BLaER1 (cell line): ENCODE measurements around the gene RPL29.

Experiments
- H3K27ac ChIP-seq: shearing (Covaris generic); formaldehyde crosslinking; 2 replicates; pipeline ENCODE4 v1.8.1; 2022
- H3K27me3 ChIP-seq: shearing (Covaris generic); formaldehyde crosslinking; 2 replicates; pipeline ENCODE4 v1.8.1; 2022
- H3K36me3 ChIP-seq: shearing (Covaris generic); formaldehyde crosslinking; 2 replicates; pipeline ENCODE4 v1.8.1; 2022
- H3K4me1 ChIP-seq: shearing (Covaris generic); formaldehyde crosslinking; 2 replicates; pipeline ENCODE4 v1.8.1; 2022
- H3K4me2 ChIP-seq: shearing (Covaris generic); formaldehyde crosslinking; 2 replicates; pipeline ENCODE4 v1.8.1; 2022
- H3K4me3 ChIP-seq: shearing (Covaris generic); formaldehyde crosslinking; 2 replicates; pipeline ENCODE4 v1.8.1; 2022
- H3K9ac ChIP-seq: shearing (Covaris generic); formaldehyde crosslinking; 2 replicates; pipeline ENCODE4 v1.8.1; 2022
- H3K9me3 ChIP-seq: shearing (Covaris generic); formaldehyde crosslinking; 2 replicates; pipeline ENCODE4 v1.8.1; 2022
- H4K20me1 ChIP-seq: shearing (Covaris generic); formaldehyde crosslinking; 2 replicates; pipeline ENCODE4 v1.8.1; 2022
- Cebpa-rat ChIP-seq: shearing (Covaris generic); IDR thresholded peaks from 2 replicates; pipeline ENCODE4 v1.8.1; 2022

The RPL29 gene

GRCh38 chr3:52021489-52022268 is 26.0 kb upstream of the RPL29 start:
- Histone ChIP-seq H3K27ac (peak overlapping the region; percentile 96), H3K4me3 (no peak overlapping the region), H3K9ac (peak overlapping the region; percentile 77), H3K4me2 (peak overlapping the region; percentile 93), H3K36me3 (no peaks in the 10 kb centered on the region), H3K27me3 (no peaks in the 10 kb centered on the region), H3K9me3 (no peaks in the 10 kb centered on the region), H4K20me1 (no peaks in the 10 kb centered on the region), H3K4me1 (peaks cover 99% of the 10 kb centered on the region)
- TF ChIP-seq Cebpa-rat, result no peak

- no peak overlapping the region for H3K4me3 ChIP-seq
- peak overlapping the region; percentile 77 for H3K9ac ChIP-seq
- no peaks in the 10 kb centered on the region for H3K9me3 ChIP-seq
- H3K36me3 ChIP-seq, result no peaks in the 10 kb centered on the region
- H3K4me1 ChIP-seq, result peaks cover 100% of the 10 kb centered on the region
- no peaks in the 10 kb centered on the region for H4K20me1 ChIP-seq
- peak overlapping the region; percentile 96 for H3K27ac ChIP-seq
- H3K27me3 ChIP-seq, result no peaks in the 10 kb centered on the region
- no peak for TF ChIP-seq Cebpa-rat
- peak overlapping the region; percentile 93 for H3K4me2 ChIP-seq
Observed at GRCh38 chr3:52020796-52021195, 25.1 kb upstream of the RPL29 start.

GRCh38 chr3:52019352-52020080 is 23.8 kb upstream of the RPL29 start:
- Histone ChIP-seq H3K9me3 (no peaks in the 10 kb centered on the region), H4K20me1 (no peaks in the 10 kb centered on the region), H3K27ac (peak overlapping the region; percentile 96), H3K4me2 (peak overlapping the region; percentile 93), H3K9ac (peak overlapping the region; percentile 77), H3K36me3 (no peaks in the 10 kb centered on the region), H3K4me1 (peaks cover 100% of the 10 kb centered on the region), H3K4me3 (peak overlapping the region; percentile 25; the same call in 1 of the 2 replicates), H3K27me3 (no peaks in the 10 kb centered on the region)
- no peak for TF ChIP-seq Cebpa-rat

- H3K27ac ChIP-seq, result peak overlapping the region; percentile 96
- H3K36me3 ChIP-seq, result no peaks in the 10 kb centered on the region
- peak overlapping the region; percentile 93 for H3K4me2 ChIP-seq
- no peaks in the 10 kb centered on the region for H4K20me1 ChIP-seq
- no peaks in the 10 kb centered on the region for H3K27me3 ChIP-seq
- H3K4me1 ChIP-seq, result peaks cover 98% of the 10 kb centered on the region
- no peak overlapping the region for H3K4me3 ChIP-seq
- H3K9ac ChIP-seq, result peak overlapping the region; percentile 77
- no peaks in the 10 kb centered on the region for H3K9me3 ChIP-seq
- no peak for TF ChIP-seq Cebpa-rat
Observed at GRCh38 chr3:52018319-52019000, 22.8 kb upstream of the RPL29 start.

- no peaks in the 10 kb centered on the region for H3K27me3 ChIP-seq
- H3K4me2 ChIP-seq, result peak overlapping the region; percentile 93
- no peak for TF ChIP-seq Cebpa-rat
- H3K9me3 ChIP-seq, result no peaks in the 10 kb centered on the region
- H3K4me1 ChIP-seq, result peaks cover 98% of the 10 kb centered on the region
- H3K36me3 ChIP-seq, result no peaks in the 10 kb centered on the region
- H3K9ac ChIP-seq, result no peak overlapping the region
- H3K4me3 ChIP-seq, result no peak overlapping the region
- H3K27ac ChIP-seq, result 0 out of 2 replicates have a peak overlapping the region, but pooled peaks have one; percentile 47
- no peaks in the 10 kb centered on the region for H4K20me1 ChIP-seq
Observed at GRCh38 chr3:52017586-52017985, 21.9 kb upstream of the RPL29 start.

GRCh38 chr3:52015438-52016228 is 19.9 kb upstream of the RPL29 start:
- H3K36me3 ChIP-seq, result no peaks in the 10 kb centered on the region
- H3K27me3 ChIP-seq, result no peaks in the 10 kb centered on the region
- no peak for TF ChIP-seq Cebpa-rat
- peak overlapping the region; percentile 49 for H3K27ac ChIP-seq
- H3K4me1 ChIP-seq, result peaks cover 80% of the 10 kb centered on the region
- H4K20me1 ChIP-seq, result no peaks in the 10 kb centered on the region
- no peak overlapping the region for H3K4me3 ChIP-seq
- H3K9me3 ChIP-seq, result no peaks in the 10 kb centered on the region
- no peak overlapping the region for H3K9ac ChIP-seq
- peak overlapping the region; percentile 93 for H3K4me2 ChIP-seq

- Histone ChIP-seq H4K20me1 (no peaks in the 10 kb centered on the region), H3K4me3 (no peak overlapping the region), H3K4me1 (peaks cover 70% of the 10 kb centered on the region), H3K9me3 (no peaks in the 10 kb centered on the region), H3K36me3 (no peaks in the 10 kb centered on the region), H3K27ac (peak overlapping the region; percentile 49), H3K27me3 (no peaks in the 10 kb centered on the region), H3K9ac (peak overlapping the region; percentile 30; the same call in 1 of the 2 replicates), H3K4me2 (peak overlapping the region; percentile 93)
- TF ChIP-seq Cebpa-rat, result no peak
Observed at GRCh38 chr3:52014613-52015012, 18.9 kb upstream of the RPL29 start.

- Histone ChIP-seq H3K4me1 (peaks cover 64% of the 10 kb centered on the region), H3K36me3 (no peaks in the 10 kb centered on the region), H4K20me1 (no peaks in the 10 kb centered on the region), H3K9ac (no peak overlapping the region), H3K27ac (no peak overlapping the region), H3K9me3 (no peaks in the 10 kb centered on the region), H3K4me3 (no peak overlapping the region), H3K27me3 (no peaks in the 10 kb centered on the region), H3K4me2 (peak overlapping the region; percentile 93)
- no peak for TF ChIP-seq Cebpa-rat
Observed at GRCh38 chr3:52013802-52014598, 18.3 kb upstream of the RPL29 start.
